Duodenal mucosa (tissue), 2 donors: Measurements from ENCODE around the gene CDC42BPB.

ENCODE experiments used
- H3K27ac ChIP-seq: one replicate; pipeline ENCODE4 v1.7.0; 2013; ENCODE audit warnings: low read depth, low read length
- H3K27me3 ChIP-seq, 2 donors: one replicate each; pipeline ENCODE4 v1.7.0; 2013; ENCODE audit warnings: low read length in 2 of 2, control low read depth in 1 of 2; ENCODE audit not compliant: insufficient read depth in 2 of 2, control insufficient read depth in 1 of 2
- H3K36me3 ChIP-seq, 2 donors: one replicate each; pipeline ENCODE4 v1.7.0; 2013; ENCODE audit warnings: low read length in 2 of 2, control low read depth in 1 of 2; ENCODE audit not compliant: insufficient read depth in 2 of 2, control insufficient read depth in 1 of 2
- H3K4me1 ChIP-seq, 2 donors: one replicate each; pipeline ENCODE4 v1.7.0; 2013; ENCODE audit warnings: low read length in 2 of 2, control low read depth in 1 of 2; ENCODE audit not compliant: insufficient read depth in 2 of 2, control insufficient read depth in 1 of 2
- H3K4me3 ChIP-seq, 2 donors: one replicate each; pipeline ENCODE4 v1.7.0; 2013; ENCODE audit warnings: low read length in 2 of 2, low read depth in 1 of 2
- H3K9ac ChIP-seq, 2 donors: one replicate each; pipeline ENCODE4 v1.7.0; 2013; ENCODE audit warnings: low read length in 2 of 2, low read depth in 1 of 2
- H3K9me3 ChIP-seq, 2 donors: one replicate each; pipeline ENCODE4 v1.7.0; 2013; ENCODE audit warnings: low read length in 2 of 2, control low read depth in 1 of 2; ENCODE audit not compliant: control insufficient read depth in 1 of 2

CDC42BPB gene

GRCh38 chr14:103057372-103058163 lies at the start of gene CDC42BPB:
CDC42BPB (minus strand) TSS chr14:103057549; CDS start chr14:103057173, 376 bp downstream.
- peak within 1 kb of the TSS; percentile 79 to 91 for H3K9ac ChIP-seq
- peak within 1 kb of the TSS; percentile 78 to 91 for H3K4me3 ChIP-seq
- H3K27me3 ChIP-seq = no peaks in the 10 kb centered on the region
- H3K27ac ChIP-seq = peak within 1 kb of the TSS; percentile 95
- H3K4me1 ChIP-seq = peaks cover 21 to 25% of the 10 kb centered on the region in 2 donors
- H3K9me3 ChIP-seq = no peaks in the 10 kb centered on the region
- no peaks in the 10 kb centered on the region for H3K36me3 ChIP-seq

- H3K27ac ChIP-seq = no peak overlapping the region
- H3K9ac ChIP-seq = no peak overlapping the region
- peaks cover 0 to 5% of the 10 kb centered on the region in 2 donors for H3K27me3 ChIP-seq
- no peak overlapping the region for H3K4me3 ChIP-seq
- H3K4me1 ChIP-seq = peaks cover 37 to 39% of the 10 kb centered on the region in 2 donors
- H3K36me3 ChIP-seq = peaks cover 0 to 6% of the 10 kb centered on the region in 2 donors
- H3K9me3 ChIP-seq = no peaks in the 10 kb centered on the region
Observed at GRCh38 chr14:103105580-103106150, 48.3 kb upstream of the CDC42BPB start.

- Histone ChIP-seq H3K36me3 (peaks cover 0 to 6% of the 10 kb centered on the region in 2 donors), H3K27me3 (peaks cover 0 to 5% of the 10 kb centered on the region in 2 donors), H3K27ac (no peak overlapping the region), H3K9me3 (no peaks in the 10 kb centered on the region), H3K4me1 (peaks cover 42 to 44% of the 10 kb centered on the region in 2 donors), H3K4me3 (peak overlapping the region in 1 of 2 donors; percentile 21), H3K9ac (no peak overlapping the region)
Observed at GRCh38 chr14:103104654-103105452, 47.5 kb upstream of the CDC42BPB start.

GRCh38 chr14:103104389-103104653 lies 47.0 kb upstream of the CDC42BPB start:
- Histone ChIP-seq H3K36me3 (peaks cover 0 to 6% of the 10 kb centered on the region in 2 donors), H3K27ac (no peak overlapping the region), H3K4me3 (peak overlapping the region in 1 of 2 donors; percentile 28), H3K4me1 (peaks cover 46 to 49% of the 10 kb centered on the region in 2 donors), H3K27me3 (peaks cover 0 to 5% of the 10 kb centered on the region in 2 donors), H3K9ac (no peak overlapping the region), H3K9me3 (no peaks in the 10 kb centered on the region)

- Histone ChIP-seq H3K4me1 (peaks cover 50 to 55% of the 10 kb centered on the region in 2 donors), H3K9ac (no peak overlapping the region), H3K27ac (no peak overlapping the region), H3K4me3 (peak overlapping the region; percentile 28 to 40), H3K27me3 (peaks cover 0 to 5% of the 10 kb centered on the region in 2 donors), H3K9me3 (no peaks in the 10 kb centered on the region), H3K36me3 (peaks cover 0 to 6% of the 10 kb centered on the region in 2 donors)
Observed at GRCh38 chr14:103103461-103104388, 46.4 kb upstream of the CDC42BPB start.

- Histone ChIP-seq H3K4me3 (no peak overlapping the region), H3K27me3 (peaks cover 0 to 5% of the 10 kb centered on the region in 2 donors), H3K36me3 (peaks cover 0 to 6% of the 10 kb centered on the region in 2 donors), H3K4me1 (peaks cover 47 to 62% of the 10 kb centered on the region in 2 donors), H3K9me3 (no peaks in the 10 kb centered on the region), H3K27ac (no peak overlapping the region), H3K9ac (no peak overlapping the region)
Observed at GRCh38 chr14:103102689-103103260, 45.4 kb upstream of the CDC42BPB start.

- H3K36me3 ChIP-seq = peaks cover 0 to 6% of the 10 kb centered on the region in 2 donors
- no peaks in the 10 kb centered on the region for H3K9me3 ChIP-seq
- no peak overlapping the region for H3K9ac ChIP-seq
- H3K27me3 ChIP-seq = peaks cover 0 to 5% of the 10 kb centered on the region in 2 donors
- no peak overlapping the region for H3K27ac ChIP-seq
- H3K4me1 ChIP-seq = peaks cover 50 to 62% of the 10 kb centered on the region in 2 donors
- H3K4me3 ChIP-seq = no peak overlapping the region
Observed at GRCh38 chr14:103101963-103102688, 44.8 kb upstream of the CDC42BPB start.

- peaks cover 0 to 6% of the 10 kb centered on the region in 2 donors for H3K36me3 ChIP-seq
- H3K4me3 ChIP-seq = no peak overlapping the region
- peaks cover 50 to 62% of the 10 kb centered on the region in 2 donors for H3K4me1 ChIP-seq
- H3K9me3 ChIP-seq = no peaks in the 10 kb centered on the region
- H3K27me3 ChIP-seq = peaks cover 0 to 5% of the 10 kb centered on the region in 2 donors
- H3K9ac ChIP-seq = no peak overlapping the region
- H3K27ac ChIP-seq = no peak overlapping the region
Observed at GRCh38 chr14:103101257-103101962, 44.1 kb upstream of the CDC42BPB start.
